ENCODE results near the gene OR2M4. TPM values are rescaled to one million over a fixed set of nuclear protein-coding genes. Genes with fewer than 3 reads are reported as not detected.

Gene OR2M4
- total and polyA plus RNA-seq, 10 of the 15 experiments (the other 5 are each of a cell fraction or from before 2014, with no cell fraction given) = not detected

Other genes with a start within 250 kb of the OR2M4 start
Only the 7 nearest of the 16 such genes appear.
- not detected in 2 replicates for gene OR2M5, start 86.3 kb upstream of the OR2M4 start, total RNA-seq (2014; rRNA removed)
- gene OR2M5, start 86.3 kb upstream of the OR2M4 start, total RNA-seq (2014; rRNA removed; fragmentation: Illumina TruSeq; extraction: Trizol) = not detected in 2 replicates
- gene OR2M5, start 86.3 kb upstream of the OR2M4 start, total RNA-seq (2021) = not detected in 2 replicates
- gene OR2M5, start 86.3 kb upstream of the OR2M4 start, polyA plus RNA-seq (2011; rRNA removed) = not detected in 2 replicates
- gene OR2M5, start 86.3 kb upstream of the OR2M4 start, polyA plus RNA-seq (2014; fragmentation: Illumina TruSeq; extraction: Trizol) = not detected in 2 replicates
- gene OR2M5, start 86.3 kb upstream of the OR2M4 start, polyA plus RNA-seq (2014; fragmentation: Nextera tagmentation; extraction: Ambion mirVana) = not detected
- gene OR2M5, start 86.3 kb upstream of the OR2M4 start, polyA plus RNA-seq (2014; rRNA removed) = not detected in 2 replicates
- gene OR2M5, start 86.3 kb upstream of the OR2M4 start, polyA plus RNA-seq (2016; fragmentation: Nextera tagmentation; extraction: Ambion mirVana) = not detected
- gene OR2M2, start 56.6 kb upstream of the OR2M4 start, total RNA-seq (2014; rRNA removed) = not detected in 2 replicates
- not detected in 2 replicates for gene OR2M2, start 56.6 kb upstream of the OR2M4 start, total RNA-seq (2014; rRNA removed; fragmentation: Illumina TruSeq; extraction: Trizol)
- gene OR2M2, start 56.6 kb upstream of the OR2M4 start, total RNA-seq (2021) = not detected in 2 replicates
- not detected in 2 replicates for gene OR2M2, start 56.6 kb upstream of the OR2M4 start, polyA plus RNA-seq (2011; rRNA removed)
- not detected in 2 replicates for gene OR2M2, start 56.6 kb upstream of the OR2M4 start, polyA plus RNA-seq (2014; fragmentation: Illumina TruSeq; extraction: Trizol)
- not detected for gene OR2M2, start 56.6 kb upstream of the OR2M4 start, polyA plus RNA-seq (2014; fragmentation: Nextera tagmentation; extraction: Ambion mirVana)
- not detected in 2 replicates for gene OR2M2, start 56.6 kb upstream of the OR2M4 start, polyA plus RNA-seq (2014; rRNA removed)
- gene OR2M2, start 56.6 kb upstream of the OR2M4 start, polyA plus RNA-seq (2016; fragmentation: Nextera tagmentation; extraction: Ambion mirVana) = not detected
- not detected in 2 replicates for gene OR2M3, start 34.2 kb upstream of the OR2M4 start, total RNA-seq (2014; rRNA removed)
- not detected in 2 replicates for gene OR2M3, start 34.2 kb upstream of the OR2M4 start, total RNA-seq (2014; rRNA removed; fragmentation: Illumina TruSeq; extraction: Trizol)
- not detected in 2 replicates for gene OR2M3, start 34.2 kb upstream of the OR2M4 start, total RNA-seq (2021)
- not detected in 2 replicates for gene OR2M3, start 34.2 kb upstream of the OR2M4 start, polyA plus RNA-seq (2011; rRNA removed)
- not detected in 2 replicates for gene OR2M3, start 34.2 kb upstream of the OR2M4 start, polyA plus RNA-seq (2014; fragmentation: Illumina TruSeq; extraction: Trizol)
- not detected for gene OR2M3, start 34.2 kb upstream of the OR2M4 start, polyA plus RNA-seq (2014; fragmentation: Nextera tagmentation; extraction: Ambion mirVana)
- gene OR2M3, start 34.2 kb upstream of the OR2M4 start, polyA plus RNA-seq (2014; rRNA removed) = not detected in 2 replicates
- gene OR2M3, start 34.2 kb upstream of the OR2M4 start, polyA plus RNA-seq (2016; fragmentation: Nextera tagmentation; extraction: Ambion mirVana) = under 1 TPM in 1 of 2 experiments, not detected in 1; 0.05 TPM
- gene OR2T33, start 46.6 kb downstream of the OR2M4 start, total RNA-seq (2014; rRNA removed) = not detected in 2 replicates
- gene OR2T33, start 46.6 kb downstream of the OR2M4 start, total RNA-seq (2014; rRNA removed; fragmentation: Illumina TruSeq; extraction: Trizol) = not detected in 2 replicates
- not detected in 2 replicates for gene OR2T33, start 46.6 kb downstream of the OR2M4 start, total RNA-seq (2021)
- gene OR2T33, start 46.6 kb downstream of the OR2M4 start, polyA plus RNA-seq (2011; rRNA removed) = not detected in 2 replicates
- gene OR2T33, start 46.6 kb downstream of the OR2M4 start, polyA plus RNA-seq (2014; fragmentation: Illumina TruSeq; extraction: Trizol) = not detected in 2 replicates
- gene OR2T33, start 46.6 kb downstream of the OR2M4 start, polyA plus RNA-seq (2014; fragmentation: Nextera tagmentation; extraction: Ambion mirVana) = not detected
- gene OR2T33, start 46.6 kb downstream of the OR2M4 start, polyA plus RNA-seq (2014; rRNA removed) = not detected in 2 replicates
- gene OR2T33, start 46.6 kb downstream of the OR2M4 start, polyA plus RNA-seq (2016; fragmentation: Nextera tagmentation; extraction: Ambion mirVana) = not detected
- gene OR2T12, start 72.0 kb downstream of the OR2M4 start, total RNA-seq (2014; rRNA removed) = not detected in 2 replicates
- not detected in 2 replicates for gene OR2T12, start 72.0 kb downstream of the OR2M4 start, total RNA-seq (2014; rRNA removed; fragmentation: Illumina TruSeq; extraction: Trizol)
- gene OR2T12, start 72.0 kb downstream of the OR2M4 start, total RNA-seq (2021) = not detected in 2 replicates
- not detected in 2 replicates for gene OR2T12, start 72.0 kb downstream of the OR2M4 start, polyA plus RNA-seq (2011; rRNA removed)
- not detected in 2 replicates for gene OR2T12, start 72.0 kb downstream of the OR2M4 start, polyA plus RNA-seq (2014; fragmentation: Illumina TruSeq; extraction: Trizol)
- not detected for gene OR2T12, start 72.0 kb downstream of the OR2M4 start, polyA plus RNA-seq (2014; fragmentation: Nextera tagmentation; extraction: Ambion mirVana)
- gene OR2T12, start 72.0 kb downstream of the OR2M4 start, polyA plus RNA-seq (2014; rRNA removed) = not detected in 2 replicates
- gene OR2T12, start 72.0 kb downstream of the OR2M4 start, polyA plus RNA-seq (2016; fragmentation: Nextera tagmentation; extraction: Ambion mirVana) = not detected
- gene OR2M7, start 93.2 kb downstream of the OR2M4 start, total RNA-seq (2014; rRNA removed) = not detected in 2 replicates
- gene OR2M7, start 93.2 kb downstream of the OR2M4 start, total RNA-seq (2014; rRNA removed; fragmentation: Illumina TruSeq; extraction: Trizol) = not detected in 2 replicates
- not detected in 2 replicates for gene OR2M7, start 93.2 kb downstream of the OR2M4 start, total RNA-seq (2021)
- not detected in 2 replicates for gene OR2M7, start 93.2 kb downstream of the OR2M4 start, polyA plus RNA-seq (2011; rRNA removed)
- not detected in 2 replicates for gene OR2M7, start 93.2 kb downstream of the OR2M4 start, polyA plus RNA-seq (2014; fragmentation: Illumina TruSeq; extraction: Trizol)
- not detected for gene OR2M7, start 93.2 kb downstream of the OR2M4 start, polyA plus RNA-seq (2014; fragmentation: Nextera tagmentation; extraction: Ambion mirVana)
- gene OR2M7, start 93.2 kb downstream of the OR2M4 start, polyA plus RNA-seq (2014; rRNA removed) = not detected in 2 replicates
- not detected for gene OR2M7, start 93.2 kb downstream of the OR2M4 start, polyA plus RNA-seq (2016; fragmentation: Nextera tagmentation; extraction: Ambion mirVana)
- not detected in 2 replicates for gene OR14C36, start 117.4 kb downstream of the OR2M4 start, total RNA-seq (2014; rRNA removed)
- gene OR14C36, start 117.4 kb downstream of the OR2M4 start, total RNA-seq (2014; rRNA removed; fragmentation: Illumina TruSeq; extraction: Trizol) = not detected in 2 replicates
- not detected in 2 replicates for gene OR14C36, start 117.4 kb downstream of the OR2M4 start, total RNA-seq (2021)
- gene OR14C36, start 117.4 kb downstream of the OR2M4 start, polyA plus RNA-seq (2011; rRNA removed) = not detected in 2 replicates
- not detected in 2 replicates for gene OR14C36, start 117.4 kb downstream of the OR2M4 start, polyA plus RNA-seq (2014; fragmentation: Illumina TruSeq; extraction: Trizol)
- not detected for gene OR14C36, start 117.4 kb downstream of the OR2M4 start, polyA plus RNA-seq (2014; fragmentation: Nextera tagmentation; extraction: Ambion mirVana)
- not detected in 2 replicates for gene OR14C36, start 117.4 kb downstream of the OR2M4 start, polyA plus RNA-seq (2014; rRNA removed)
- gene OR14C36, start 117.4 kb downstream of the OR2M4 start, polyA plus RNA-seq (2016; fragmentation: Nextera tagmentation; extraction: Ambion mirVana) = not detected